Measurements from ENCODE around the gene PPP1CB.

DNA sequence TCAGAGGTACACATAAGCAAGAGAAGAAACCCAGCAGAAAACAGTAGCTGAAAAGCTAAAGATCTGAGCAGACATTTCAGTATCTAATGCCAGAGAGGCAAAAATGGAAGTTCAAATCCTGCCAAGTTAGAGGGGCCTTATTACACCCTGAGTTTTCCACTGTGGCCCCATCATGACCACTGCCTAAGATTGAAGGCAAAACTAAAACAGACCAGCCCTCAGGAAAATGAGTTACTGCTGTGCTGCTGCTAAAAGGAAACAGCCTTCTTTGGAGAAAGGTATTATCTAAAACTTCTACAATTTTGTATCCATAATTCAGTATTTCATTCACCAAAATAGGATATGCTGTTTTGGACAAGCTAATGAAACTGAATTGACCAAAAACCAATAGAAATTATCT lies 16.8 kb downstream of the PPP1CB start:
- TF ChIP-seq, protein P1, sequence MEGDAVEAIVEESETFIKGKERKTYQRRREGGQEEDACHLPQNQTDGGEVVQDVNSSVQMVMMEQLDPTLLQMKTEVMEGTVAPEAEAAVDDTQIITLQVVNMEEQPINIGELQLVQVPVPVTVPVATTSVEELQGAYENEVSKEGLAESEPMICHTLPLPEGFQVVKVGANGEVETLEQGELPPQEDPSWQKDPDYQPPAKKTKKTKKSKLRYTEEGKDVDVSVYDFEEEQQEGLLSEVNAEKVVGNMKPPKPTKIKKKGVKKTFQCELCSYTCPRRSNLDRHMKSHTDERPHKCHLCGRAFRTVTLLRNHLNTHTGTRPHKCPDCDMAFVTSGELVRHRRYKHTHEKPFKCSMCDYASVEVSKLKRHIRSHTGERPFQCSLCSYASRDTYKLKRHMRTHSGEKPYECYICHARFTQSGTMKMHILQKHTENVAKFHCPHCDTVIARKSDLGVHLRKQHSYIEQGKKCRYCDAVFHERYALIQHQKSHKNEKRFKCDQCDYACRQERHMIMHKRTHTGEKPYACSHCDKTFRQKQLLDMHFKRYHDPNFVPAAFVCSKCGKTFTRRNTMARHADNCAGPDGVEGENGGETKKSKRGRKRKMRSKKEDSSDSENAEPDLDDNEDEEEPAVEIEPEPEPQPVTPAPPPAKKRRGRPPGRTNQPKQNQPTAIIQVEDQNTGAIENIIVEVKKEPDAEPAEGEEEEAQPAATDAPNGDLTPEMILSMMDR (IDR thresholded peaks at IDR 0.05) = no peak
- TF ChIP-seq POLR2A (IDR thresholded peaks at IDR 0.05) = no peak

All from ovary (tissue), 3 donors.